RWPE1 (cell line): ENCODE results near the gene SOX5.
"Not testable (repeated sequence)": the region's sequence is repeated elsewhere in the genome, so short reads cannot be mapped to it uniquely, and the experiment has no call there.

ENCODE experiments used
- CTCF ChIA-PET: fragments of 350-600 bp; sonication (Branson Sonifier 250); formaldehyde crosslinking; extraction: SDS; loops from one replicate; lab custom pipeline; 2021; lab: Yijun Ruan, JAX
- POLR2A ChIA-PET: fragments of 400-600 bp; formaldehyde crosslinking; extraction: SDS; loops from one replicate; lab custom pipeline; 2020; ENCODE audit warnings: antibody characterized with exemption; ENCODE audit not compliant: low non-redundant PET; lab: Yijun Ruan, JAX
- DNase-seq: peaks from one replicate; pipeline ENCODE4 v3.0.0; 2012; ENCODE audit warnings: low spot score
- H3K27ac ChIP-seq: fragments of 450-650 bp; 2 replicates; pipeline ENCODE4 v1.5.1; 2017
- TF ChIP-seq, protein P1 (sequence below): fragments of 450-650 bp; conservative IDR thresholded peaks from 2 replicates; pipeline ENCODE4 v1.5.1; 2017; ENCODE audit warnings: low read depth, mild to moderate bottlenecking

Gene SOX5

DNA sequence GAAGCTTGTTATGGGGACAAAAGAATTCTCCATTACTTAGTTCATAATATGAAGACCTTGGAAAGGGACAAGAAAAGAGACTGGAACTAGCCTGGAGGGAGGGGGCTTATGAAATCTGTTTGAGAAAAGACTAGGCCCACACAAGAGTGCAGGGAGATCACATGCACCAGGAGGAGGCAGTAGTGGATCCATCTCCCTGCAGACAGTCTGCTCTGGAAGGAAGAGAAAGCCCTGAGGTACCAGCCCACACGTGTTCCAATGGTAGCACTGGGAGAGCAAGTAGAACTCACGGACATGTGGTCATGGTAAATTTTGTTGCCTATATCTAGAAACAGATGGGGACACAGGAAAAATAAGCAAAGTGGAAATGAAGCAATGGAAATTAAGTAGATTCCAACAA is 445.4 kb downstream of the SOX5 start:
- CTCF ChIA-PET = interaction anchor here (0.5 to 0.7 kb wide), 2 partner anchors 45 to 472 kb away, joined by 3 to 4 read pairs; no protein-coding TSS in a partner anchor
- TF ChIP-seq, protein P1, sequence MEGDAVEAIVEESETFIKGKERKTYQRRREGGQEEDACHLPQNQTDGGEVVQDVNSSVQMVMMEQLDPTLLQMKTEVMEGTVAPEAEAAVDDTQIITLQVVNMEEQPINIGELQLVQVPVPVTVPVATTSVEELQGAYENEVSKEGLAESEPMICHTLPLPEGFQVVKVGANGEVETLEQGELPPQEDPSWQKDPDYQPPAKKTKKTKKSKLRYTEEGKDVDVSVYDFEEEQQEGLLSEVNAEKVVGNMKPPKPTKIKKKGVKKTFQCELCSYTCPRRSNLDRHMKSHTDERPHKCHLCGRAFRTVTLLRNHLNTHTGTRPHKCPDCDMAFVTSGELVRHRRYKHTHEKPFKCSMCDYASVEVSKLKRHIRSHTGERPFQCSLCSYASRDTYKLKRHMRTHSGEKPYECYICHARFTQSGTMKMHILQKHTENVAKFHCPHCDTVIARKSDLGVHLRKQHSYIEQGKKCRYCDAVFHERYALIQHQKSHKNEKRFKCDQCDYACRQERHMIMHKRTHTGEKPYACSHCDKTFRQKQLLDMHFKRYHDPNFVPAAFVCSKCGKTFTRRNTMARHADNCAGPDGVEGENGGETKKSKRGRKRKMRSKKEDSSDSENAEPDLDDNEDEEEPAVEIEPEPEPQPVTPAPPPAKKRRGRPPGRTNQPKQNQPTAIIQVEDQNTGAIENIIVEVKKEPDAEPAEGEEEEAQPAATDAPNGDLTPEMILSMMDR = no peak
- POLR2A ChIA-PET = no interaction called here
- no peak overlapping the region for H3K27ac ChIP-seq
- DNase-seq = no peak

DNA sequence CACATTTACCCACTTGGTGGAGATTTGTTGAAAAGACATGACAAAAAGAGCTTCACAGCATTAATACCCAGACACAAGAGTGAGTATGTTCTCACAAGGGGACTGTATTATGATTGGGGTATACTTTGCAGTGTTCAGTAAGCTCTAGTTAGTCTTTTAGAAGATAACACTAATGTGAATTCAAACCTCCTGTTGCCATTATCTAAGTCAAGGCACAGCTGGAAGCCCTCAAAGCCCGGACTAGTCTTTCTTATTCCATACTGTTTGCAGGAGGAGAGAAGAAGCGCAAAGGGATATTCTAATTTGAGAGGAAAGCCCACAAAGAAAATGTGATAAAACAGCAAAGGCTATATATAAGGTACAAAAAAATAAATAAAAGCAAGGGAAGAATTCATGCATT is 445.9 kb downstream of the SOX5 start:
- ChIA-PET POLR2A (no interaction called here), CTCF (interaction anchor here (0.5 to 0.7 kb wide), 2 partner anchors 45 to 472 kb away, joined by 3 to 4 read pairs; no protein-coding TSS in a partner anchor)
- no peak for DNase-seq
- H3K27ac ChIP-seq = no peak overlapping the region
- TF ChIP-seq, protein P1 = no peak

GRCh38 chr12:23502259-23502658 is 447.2 kb downstream of the SOX5 start:
- CTCF ChIA-PET = interaction anchor here (0.6 kb wide), 1 partner anchor 547 kb away, joined by 5 read pairs; no protein-coding TSS in a partner anchor

DNA sequence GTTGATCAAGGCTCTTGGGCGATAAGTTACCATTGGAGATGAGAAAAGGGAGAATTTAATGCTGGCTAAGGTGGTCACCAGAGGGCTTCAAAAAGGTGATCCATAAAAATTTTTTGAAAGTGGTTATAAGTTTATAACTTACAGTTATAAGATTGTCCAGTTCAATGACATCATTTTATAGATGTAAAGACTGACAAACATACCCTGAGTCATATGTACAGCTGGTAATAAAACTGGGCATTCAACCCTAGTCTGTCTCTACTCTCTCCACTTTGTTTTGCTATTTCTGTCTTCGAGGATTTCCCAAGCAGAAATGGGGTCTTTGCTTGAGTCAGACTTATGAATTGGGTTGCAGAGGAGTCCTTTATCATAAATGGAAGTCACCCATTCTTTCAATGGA is 454.0 kb downstream of the SOX5 start:
- DNase-seq = no peak
- ChIA-PET POLR2A (no interaction called here), CTCF (no interaction called here)
- H3K27ac ChIP-seq = no peak overlapping the region
- TF ChIP-seq, protein P1 = no peak

More at GRCh38 chr12:23502259-23502658, 447.2 kb downstream of the SOX5 start:
- POLR2A ChIA-PET = no interaction called here
- no peak for DNase-seq
- TF ChIP-seq, protein P1 = no peak
- no peak overlapping the region for H3K27ac ChIP-seq

DNA sequence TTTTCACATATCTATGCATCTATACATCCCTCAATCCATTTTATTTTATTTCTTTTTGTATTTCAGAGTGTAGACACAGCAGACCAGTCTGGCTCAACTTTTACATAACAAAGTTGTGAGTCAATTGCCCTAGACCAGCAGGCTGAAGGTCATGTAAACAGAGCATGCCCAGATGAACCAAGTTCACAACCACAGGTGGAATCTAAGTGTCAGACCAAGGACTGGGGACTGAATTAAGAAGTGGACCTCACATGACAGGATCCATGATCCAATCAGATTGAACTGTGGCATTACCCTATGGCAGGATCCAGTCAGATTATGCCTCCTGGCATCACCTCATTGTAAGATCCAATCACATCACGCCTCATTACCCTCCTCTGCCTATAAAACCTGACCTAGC is 455.8 kb downstream of the SOX5 start:
- DNase-seq = no peak
- CTCF ChIA-PET = no interaction called here
- H3K27ac ChIP-seq = no peak overlapping the region
- TF ChIP-seq, protein P1 = no peak
- POLR2A ChIA-PET = no interaction called here

GRCh38 chr12:23491029-23491428 is 458.4 kb downstream of the SOX5 start:
- POLR2A ChIA-PET, CTCF ChIA-PET, DNase-seq, H3K27ac ChIP-seq: not testable (repeated sequence)

GRCh38 chr12:23488130-23488529 is 461.3 kb downstream of the SOX5 start:
- POLR2A ChIA-PET = no interaction called here
- CTCF ChIA-PET = no interaction called here
- TF ChIP-seq, protein P1 = no peak
- DNase-seq = no peak
- H3K27ac ChIP-seq = no peak overlapping the region
